Activated CD8-positive, alpha-beta memory T cell treated with anti-CD3 and anti-CD28 coated beads, Interleukin-2, amount 50 U/mL, for 4 hours (primary cell): ENCODE data around the gene TRIM66.

Experiments used
- DNase-seq: peaks from one replicate; pipeline ENCODE4 v3.0.0-alpha.2; 2020

TRIM66 gene

DNA sequence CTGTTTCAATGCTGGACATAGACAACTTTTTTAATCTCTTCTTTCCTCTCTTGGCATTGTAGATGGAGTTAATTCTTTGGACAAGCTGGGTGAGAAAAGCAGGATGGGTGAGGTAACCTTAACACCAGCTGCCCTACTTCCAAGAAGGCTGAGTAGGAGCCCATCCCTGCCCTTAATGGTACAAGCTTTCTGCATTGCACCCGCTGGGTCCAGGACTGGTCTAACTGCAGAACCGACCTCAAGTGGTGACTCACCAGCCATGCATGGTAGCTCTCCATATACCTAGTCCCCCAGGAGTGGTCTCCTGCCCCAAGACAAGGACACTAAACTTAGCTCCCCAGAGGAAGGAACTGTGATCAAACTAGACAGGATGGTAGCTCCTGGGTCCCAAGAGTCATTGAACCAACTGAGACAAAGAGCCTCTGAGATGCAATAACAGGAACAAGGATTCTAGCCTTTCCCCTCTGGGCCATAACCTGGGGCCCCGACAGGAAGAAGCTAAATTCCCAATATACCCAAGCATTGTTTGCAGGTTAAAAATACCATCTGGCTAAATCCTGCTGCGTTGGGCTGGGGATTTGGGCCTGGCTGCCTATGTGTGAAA, 32.3 kb upstream of the TRIM66 start:
- no peak for DNase-seq

- DNase-seq = no peak
Measured at GRCh38 chr11:8713760-8714454, 31.4 kb upstream of the TRIM66 start.

DNA sequence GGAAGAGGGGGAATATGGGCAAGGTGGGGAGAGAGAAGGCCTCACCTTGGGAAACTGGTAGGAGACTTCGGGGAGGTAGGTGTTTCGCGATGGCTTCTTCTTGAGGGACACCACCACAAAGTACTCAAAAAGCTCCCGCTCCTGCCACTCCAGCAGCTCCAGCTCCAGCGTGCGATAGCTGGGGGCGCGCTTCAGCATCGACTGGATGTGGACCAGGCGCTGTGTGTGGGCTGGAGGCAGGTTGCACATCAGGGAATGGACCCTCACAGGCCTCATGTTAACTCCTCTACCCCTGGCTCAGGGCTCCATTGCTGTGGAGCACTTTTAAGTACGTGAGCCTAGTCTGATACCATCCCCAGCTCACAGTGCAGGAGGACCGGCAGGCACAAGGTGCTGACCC, 30.0 kb upstream of the TRIM66 start:
- no peak for DNase-seq

GRCh38 chr11:8711895-8712442, 29.5 kb upstream of the TRIM66 start:
- DNase-seq = no peak

GRCh38 chr11:8709777-8710176, 27.3 kb upstream of the TRIM66 start:
- DNase-seq = no peak

DNA sequence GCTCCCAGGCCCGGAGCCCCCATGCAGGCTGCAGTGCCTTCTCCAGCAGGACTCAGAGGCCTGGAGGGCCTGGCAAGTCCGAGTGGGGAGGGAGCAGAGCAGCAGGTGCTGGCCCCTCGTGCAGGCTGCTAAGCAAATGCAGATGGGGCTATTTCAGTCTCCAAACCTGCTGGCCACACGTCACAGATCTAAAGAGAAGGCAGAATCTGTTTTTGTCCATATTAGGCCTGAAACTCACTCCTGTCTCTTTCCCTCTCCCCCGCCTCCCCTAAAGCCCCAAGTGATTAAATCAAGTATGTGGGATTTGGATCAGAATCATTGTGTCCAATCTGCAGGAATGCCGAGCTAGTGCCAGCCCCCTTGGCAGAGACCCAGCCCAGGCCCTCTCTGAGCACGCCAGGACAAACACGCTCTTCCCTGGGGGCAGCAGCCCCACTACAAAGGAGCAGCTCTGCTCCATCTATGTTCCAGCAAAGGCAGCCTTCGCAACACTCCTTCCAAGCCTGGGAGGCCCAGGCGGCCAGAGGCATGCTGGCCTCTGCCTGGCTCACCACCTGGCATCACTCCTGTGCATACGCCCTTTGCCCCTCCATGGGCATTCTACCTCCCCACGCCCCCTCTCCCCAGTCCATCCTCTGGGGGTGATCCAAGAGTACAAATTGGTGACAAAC, 26.7 kb upstream of the TRIM66 start:
- DNase-seq = no peak

DNA sequence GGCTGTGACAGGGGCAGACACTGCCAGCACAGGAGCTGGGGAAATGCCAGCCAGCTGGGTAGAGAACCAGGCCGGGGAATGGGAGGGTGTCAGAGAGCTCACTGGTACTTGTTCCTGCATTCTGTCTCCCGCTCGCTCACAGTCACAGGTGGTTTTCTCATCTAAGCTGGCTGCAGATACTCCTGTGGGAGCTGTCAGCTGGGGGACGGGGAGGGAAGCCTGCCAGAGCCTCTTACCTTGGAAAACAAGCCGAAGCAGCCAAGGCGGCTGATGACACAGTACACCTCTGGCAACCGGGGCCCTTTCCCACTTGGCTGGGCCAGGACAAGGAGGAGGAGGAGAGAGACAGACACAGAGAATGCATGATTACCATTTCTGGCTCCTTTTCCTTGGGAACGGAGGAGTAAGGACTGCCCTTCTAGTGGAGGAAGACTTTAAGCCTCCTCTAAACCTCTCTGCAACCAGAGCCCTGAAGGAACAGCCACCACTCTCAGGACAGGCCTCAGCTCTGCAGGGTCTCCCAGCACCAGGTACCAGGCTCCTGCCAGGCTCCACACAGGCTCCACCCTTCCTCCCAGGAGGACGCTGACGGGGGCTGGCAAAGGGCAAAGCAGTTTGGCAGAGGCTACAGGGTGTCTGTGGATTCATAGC, 25.2 kb upstream of the TRIM66 start:
- DNase-seq = no peak

DNA sequence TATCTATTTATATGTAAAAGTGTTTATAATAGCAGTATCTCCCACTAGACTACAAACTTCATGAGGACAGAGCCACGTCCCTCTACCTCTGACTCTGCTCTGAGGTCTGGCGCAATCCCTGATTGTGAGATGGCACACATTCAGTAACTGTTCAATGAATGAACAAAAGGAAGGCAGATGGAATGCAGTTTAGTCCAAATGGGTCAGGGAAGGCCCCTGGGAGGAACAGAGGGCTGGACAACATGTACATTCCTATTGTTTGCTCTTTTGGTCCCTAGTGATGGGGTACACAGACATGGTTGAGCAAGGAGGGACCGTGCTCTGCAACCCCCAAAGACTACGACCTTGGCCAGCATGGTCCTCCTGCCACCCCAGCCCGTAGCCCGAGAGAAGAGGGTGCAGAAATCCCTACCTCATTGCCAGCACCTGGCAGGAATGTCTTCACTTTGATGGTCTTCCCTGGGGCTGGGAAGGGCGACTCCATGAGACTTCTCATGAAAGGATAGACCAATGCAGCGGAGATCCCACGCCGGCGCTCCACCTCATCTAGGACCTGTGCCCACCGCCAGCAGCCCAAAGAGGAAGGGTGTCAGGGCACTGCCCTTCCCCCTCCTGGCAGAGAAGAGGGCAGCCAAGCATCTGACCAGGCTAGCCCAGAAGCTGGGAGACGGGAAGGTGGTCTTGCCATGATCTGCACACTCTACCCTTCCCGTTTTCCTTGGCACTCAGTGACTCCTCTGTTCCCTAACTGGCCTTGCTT, 24.4 kb upstream of the TRIM66 start:
- DNase-seq = no peak

GRCh38 chr11:8705146-8705545, 22.7 kb upstream of the TRIM66 start:
- DNase-seq = no peak

DNA sequence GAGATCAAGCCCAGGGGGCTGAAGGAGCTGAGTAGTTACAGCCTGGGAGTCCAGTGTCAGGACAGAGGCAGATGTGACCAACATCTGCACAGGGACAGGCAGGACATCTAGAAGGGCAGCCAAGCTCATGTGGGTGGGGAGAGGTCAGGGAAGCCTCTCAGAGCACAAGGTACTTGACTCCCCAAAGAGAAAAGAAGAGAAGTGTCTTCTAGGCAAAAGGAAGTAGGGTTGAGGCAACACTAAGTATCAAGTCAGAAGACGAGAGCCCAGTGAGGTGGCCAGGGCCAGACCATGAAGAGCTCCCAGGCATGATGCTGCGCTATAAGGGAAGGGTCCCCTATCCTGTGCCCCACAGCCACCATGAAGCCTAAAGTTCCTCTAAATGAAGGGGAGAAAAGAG, 21.7 kb upstream of the TRIM66 start:
- DNase-seq = no peak

GRCh38 chr11:8702598-8702915, 20.1 kb upstream of the TRIM66 start:
- no peak for DNase-seq

GRCh38 chr11:8701891-8702597, 19.6 kb upstream of the TRIM66 start:
- DNase-seq = no peak

- no peak for DNase-seq
Measured at GRCh38 chr11:8699903-8700302, 17.4 kb upstream of the TRIM66 start.

DNA sequence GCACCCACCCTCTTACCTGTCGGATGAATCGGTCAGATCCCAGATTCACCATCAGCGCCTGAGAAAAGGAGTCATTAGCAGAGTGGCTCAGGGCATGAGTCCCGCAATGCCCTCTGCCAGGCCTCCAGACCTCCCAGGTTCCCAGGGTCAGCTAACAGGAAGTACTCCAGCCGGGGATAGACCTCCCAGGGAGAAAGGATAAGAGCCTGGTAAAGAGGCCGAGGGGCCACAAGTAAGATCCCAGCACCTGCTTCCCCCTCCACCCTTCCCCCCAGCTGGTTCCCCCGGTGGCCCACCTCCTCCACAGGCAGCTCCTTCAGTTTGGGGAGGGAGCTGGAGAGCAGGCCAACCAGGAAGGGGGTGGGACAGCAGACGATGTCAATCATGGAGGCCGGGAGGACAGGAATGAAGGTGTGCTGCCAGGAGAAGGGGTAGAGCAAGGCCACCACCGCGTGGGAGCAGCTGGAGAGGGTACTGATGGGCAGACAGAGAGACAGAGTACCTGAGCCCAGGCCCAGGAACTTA, 16.5 kb upstream of the TRIM66 start:
- DNase-seq = no peak

GRCh38 chr11:8698379-8698851, 15.9 kb upstream of the TRIM66 start:
- DNase-seq = no peak

GRCh38 chr11:8697054-8697453, 14.6 kb upstream of the TRIM66 start:
- DNase-seq = no peak

DNA sequence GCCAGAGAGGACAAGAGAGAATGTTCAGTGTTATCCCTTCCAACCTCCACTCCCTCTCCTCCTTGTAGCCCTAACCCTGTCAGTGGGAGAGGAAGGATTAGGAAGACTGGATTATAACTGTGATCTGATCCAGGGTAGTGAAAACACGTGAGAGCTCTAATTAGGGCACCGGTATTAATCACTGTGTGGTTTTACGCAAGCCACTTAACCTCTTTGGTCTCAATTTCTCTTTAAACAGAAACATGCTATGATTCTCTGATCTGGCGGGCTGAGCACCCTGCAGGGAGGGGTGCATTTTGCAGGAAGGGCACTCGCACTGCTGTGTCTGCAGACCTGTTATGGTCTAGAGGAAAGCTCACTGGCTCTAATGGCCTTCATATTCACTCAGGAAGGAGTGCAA, 11.7 kb upstream of the TRIM66 start:
- no peak for DNase-seq

DNA sequence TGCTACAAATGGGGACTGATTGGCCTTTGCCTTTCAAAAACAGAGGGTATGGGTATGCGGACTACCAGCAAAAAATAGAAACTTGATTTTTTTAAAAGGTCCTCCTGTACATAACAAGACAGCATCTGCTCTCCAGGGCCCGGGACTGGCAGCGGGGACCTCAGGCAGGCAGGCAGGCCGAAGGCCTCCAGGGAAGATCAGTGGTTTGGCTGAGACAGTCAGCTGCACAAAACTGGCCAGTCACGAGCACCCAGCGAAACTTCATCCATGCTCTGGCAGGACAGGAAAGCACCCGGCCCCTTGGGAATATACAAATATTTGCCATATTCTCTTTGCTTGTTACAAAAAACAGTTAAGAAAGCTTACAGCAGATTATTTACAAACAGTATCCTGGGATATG, 11.1 kb upstream of the TRIM66 start:
- DNase-seq = no peak

GRCh38 chr11:8693010-8693551, 10.6 kb upstream of the TRIM66 start:
- no peak for DNase-seq

DNA sequence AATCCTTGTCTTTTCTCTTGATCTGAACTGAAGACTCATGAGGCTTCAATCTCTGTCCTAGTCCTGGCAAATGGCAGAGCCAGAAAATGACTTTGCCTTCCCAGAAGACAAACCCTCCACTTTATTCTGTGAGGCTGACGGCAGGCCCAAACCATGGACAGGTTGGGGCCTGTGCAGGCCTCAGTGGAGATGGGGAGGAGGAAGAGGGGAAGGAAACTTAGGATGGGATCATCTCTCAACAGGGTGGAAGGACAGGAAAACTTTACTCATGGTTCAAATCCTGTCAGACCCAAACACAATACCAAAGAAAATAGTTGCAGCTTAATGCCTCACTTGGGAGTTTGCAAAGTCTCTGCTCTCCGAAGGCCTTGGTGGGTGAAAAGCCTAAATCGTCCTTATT, 10.0 kb upstream of the TRIM66 start:
- DNase-seq = no peak

- DNase-seq = no peak
Measured at GRCh38 chr11:8691601-8692000, 9.1 kb upstream of the TRIM66 start.
